Embryonic facial prominence (tissue), 1 donor: ENCODE measurements around the gene BPIFB1.

Source experiments
- DNase-seq: peaks from one replicate; pipeline ENCODE4 v3.0.0-alpha.2; 2016; ENCODE audit errors: extremely low spot score

Gene BPIFB1, protein sequence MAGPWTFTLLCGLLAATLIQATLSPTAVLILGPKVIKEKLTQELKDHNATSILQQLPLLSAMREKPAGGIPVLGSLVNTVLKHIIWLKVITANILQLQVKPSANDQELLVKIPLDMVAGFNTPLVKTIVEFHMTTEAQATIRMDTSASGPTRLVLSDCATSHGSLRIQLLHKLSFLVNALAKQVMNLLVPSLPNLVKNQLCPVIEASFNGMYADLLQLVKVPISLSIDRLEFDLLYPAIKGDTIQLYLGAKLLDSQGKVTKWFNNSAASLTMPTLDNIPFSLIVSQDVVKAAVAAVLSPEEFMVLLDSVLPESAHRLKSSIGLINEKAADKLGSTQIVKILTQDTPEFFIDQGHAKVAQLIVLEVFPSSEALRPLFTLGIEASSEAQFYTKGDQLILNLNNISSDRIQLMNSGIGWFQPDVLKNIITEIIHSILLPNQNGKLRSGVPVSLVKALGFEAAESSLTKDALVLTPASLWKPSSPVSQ

DNA sequence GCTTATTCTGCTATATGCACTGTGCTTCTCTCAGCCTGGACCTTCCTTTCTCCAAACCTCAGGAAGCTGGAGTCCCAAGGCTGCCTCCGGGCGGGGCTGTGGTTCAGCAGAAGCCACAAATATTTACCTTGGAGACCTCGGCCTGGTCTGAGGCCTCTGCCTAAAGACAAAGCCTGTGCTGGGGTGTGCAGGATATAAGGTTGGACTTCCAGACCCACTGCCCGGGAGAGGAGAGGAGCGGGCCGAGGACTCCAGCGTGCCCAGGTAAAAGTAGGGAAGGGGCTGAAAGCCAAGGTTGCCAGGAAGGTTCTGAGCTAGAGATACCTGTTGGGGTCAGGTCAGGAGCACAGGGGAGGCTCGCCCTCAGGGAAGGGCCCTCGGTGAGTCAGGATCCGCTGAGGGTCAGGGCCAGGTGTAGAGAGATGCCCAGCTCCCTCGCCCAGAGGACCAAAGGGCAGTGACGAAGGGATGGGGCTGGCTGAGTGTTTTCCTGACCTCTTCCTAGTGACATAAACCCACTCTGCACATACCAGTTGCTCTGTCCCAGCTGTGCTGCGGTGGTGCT lies at the start of gene BPIFB1:
BPIFB1 (plus strand) TSS at position 224 of the 565 bp plus-strand sequence. CDS start 2,860 bp downstream, outside the sequence.
- no peak for DNase-seq

DNA sequence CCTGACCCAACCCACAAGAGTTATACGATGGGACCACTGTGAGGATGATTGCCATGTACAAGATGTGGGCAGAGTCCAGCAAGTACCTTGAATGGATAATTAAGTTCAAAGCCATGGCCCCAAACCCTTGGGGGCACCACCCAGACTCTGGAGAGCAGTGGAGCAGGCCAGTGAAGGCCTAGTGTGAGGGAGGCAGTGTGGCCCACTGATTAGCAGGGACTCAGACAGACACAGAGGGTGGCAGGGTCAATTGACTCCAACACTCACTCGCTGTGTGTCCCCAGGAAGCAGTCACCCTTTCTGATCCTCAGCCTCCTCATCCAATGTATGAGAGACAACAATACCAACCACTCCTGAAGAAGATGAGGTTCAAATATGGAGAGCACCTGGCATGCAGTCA lies 49.0 kb upstream of the BPIFB1 start:
- DNase-seq = no peak

DNA sequence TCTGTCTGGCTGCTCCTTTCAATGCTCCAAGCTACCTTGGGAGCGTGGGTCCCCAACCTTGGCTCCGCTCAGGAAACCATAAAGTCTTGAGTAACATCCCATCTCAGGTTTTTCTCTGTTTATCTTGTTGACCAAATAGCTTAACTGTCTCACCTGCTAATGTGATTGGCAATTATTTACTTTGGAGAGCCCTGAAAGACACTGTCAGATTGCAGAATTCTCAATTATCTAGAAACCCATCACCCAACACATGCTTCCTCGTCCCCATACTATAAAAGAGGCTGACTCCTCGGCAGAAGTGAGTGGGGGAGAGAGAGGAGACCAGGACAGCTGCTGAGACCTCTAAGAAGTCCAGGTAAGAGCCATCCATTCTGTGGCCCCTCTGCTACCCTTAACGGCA lies 47.3 kb upstream of the BPIFB1 start, which contains the start of gene BPIFA1:
BPIFA1 (plus strand) TSS at position 301 of the 400 bp plus-strand sequence. CDS start 1,716 bp downstream, outside the sequence.
- no peak for DNase-seq

DNA sequence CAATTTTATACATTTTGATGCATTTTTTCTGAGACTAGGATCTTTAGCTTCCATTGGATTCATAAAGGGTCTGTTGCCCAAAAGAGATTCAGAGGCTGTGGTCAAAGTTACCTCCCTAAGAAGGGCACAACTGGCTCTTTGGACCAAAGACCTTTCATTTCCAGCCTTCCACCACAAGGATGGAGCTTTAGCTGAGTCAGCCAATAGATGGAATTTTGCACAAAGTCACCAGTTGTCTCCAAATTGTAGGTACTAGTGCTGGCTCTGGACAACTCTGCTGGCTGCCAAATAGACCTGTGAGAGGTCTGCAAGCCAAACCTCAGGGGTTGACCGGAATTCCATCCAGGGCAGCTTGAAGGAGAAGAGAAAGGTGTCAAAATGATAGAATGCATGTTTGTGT lies 46.7 kb upstream of the BPIFB1 start:
- no peak for DNase-seq

DNA sequence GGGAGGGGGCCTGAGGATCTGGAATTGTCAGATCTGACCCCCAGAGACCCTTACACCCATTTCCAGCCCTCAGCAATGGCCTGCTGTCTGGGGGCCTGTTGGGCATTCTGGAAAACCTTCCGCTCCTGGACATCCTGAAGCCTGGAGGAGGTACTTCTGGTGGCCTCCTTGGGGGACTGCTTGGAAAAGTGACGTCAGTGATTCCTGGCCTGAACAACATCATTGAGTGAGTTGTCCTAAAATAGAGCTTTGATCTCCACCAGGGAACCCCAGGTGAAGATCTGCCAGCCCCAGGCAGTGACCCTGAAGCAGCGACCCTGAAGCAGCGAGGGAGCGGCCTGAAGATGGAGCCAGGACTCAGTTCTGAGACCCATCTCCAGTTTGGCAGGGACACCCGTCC lies 45.0 kb upstream of the BPIFB1 start:
- DNase-seq = no peak

DNA sequence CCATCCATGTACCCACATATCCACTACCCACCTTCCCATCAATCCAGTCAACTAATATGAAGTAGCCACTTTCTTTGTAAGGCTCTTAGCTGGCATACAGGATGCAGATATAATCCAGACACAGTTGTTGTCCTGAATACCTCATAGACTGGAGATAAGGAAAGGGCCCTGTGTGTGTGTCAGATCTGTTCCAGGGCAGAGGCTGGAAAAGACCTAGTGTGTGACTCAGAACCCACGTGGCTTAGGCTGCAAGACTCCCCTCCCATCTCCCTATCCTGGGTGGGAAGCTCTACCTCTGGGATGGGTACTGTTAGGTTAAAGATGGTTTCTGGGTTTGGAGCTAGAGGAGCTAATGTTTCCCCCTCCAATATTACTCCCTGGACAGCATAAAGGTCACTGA lies 43.6 kb upstream of the BPIFB1 start:
- DNase-seq = no peak

DNA sequence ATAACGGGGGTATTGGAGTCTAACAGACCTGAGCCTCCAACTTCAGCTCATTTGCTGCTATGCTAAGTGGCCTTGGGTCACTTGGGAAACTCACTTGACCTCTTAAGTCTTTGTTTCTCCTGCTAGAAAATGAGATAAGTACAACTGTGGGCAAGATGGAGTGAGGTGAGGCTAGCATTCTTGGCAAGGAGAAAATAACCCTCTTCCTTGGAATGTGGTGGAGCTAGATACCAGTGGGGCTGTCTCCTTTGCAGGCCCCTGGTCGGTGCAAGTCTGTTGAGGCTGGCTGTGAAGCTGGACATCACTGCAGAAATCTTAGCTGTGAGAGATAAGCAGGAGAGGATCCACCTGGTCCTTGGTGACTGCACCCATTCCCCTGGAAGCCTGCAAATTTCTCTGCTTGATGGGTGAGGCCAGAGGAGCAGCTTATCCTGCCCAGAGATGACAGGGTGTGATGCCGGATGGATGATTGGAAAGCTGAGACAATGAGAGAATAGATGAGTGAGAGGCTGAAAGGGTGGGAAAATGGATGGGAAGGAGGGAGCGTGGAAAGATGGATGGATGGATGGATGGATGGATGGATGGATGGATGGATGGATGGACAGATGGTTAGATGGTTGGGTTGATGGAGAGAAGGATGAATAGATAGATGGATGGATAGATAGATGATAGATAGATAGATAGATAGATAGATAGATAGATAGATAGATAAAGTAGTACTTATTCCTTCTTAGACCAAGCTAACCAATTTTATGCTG lies 42.9 kb upstream of the BPIFB1 start:
- no peak for DNase-seq

DNA sequence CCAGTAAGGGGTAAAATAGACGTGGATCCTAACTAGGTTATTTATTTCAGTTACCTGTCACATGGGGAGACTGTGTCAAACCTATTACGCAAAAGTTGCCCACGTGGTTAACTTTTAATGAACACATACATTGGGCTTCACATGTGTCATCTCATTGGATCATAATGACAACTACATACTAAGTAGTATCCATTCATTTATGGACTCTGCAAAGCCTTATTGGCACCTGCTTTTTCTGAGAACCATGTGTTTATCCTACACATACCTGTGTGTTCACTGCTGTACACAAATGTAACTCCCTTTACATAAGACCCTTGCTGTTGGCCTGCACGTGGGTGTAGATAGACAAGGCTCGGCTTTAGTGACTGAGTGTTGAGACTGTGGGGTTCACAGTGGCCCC lies 42.1 kb upstream of the BPIFB1 start:
- DNase-seq = no peak

DNA sequence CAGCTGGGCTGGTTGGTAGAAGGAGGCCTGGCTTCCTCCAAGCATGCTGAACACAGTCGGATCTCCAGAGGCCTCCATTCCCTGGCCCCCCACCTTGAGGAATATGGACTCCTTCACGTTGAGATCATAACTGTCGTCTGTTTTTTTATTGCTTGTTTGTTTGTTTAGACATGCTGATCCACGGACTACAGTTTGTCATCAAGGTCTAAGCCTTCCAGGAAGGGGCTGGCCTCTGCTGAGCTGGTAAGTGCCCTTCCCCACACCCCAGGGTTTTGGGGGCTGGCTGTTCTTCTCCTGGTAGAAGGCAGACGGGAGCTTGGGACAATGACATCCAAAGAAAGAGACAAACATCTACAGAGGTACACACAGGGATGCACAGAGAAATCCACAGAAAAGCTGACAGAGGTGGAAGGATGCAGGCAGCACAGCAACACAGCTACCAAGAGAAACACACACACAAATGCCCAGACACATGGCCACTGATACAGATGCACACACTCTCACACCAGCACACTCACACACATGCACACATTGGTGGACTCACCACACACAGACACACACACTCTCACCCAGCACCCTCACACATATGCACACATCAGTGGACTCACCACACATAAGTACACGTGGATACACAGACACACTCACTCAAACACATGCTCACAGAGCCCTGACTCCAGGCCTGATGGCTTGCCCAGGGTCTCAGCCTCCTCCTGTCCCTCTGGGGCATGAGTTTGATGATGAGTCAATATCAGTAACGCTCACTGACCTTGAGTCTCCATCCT lies 40.5 kb upstream of the BPIFB1 start:
- no peak for DNase-seq

DNA sequence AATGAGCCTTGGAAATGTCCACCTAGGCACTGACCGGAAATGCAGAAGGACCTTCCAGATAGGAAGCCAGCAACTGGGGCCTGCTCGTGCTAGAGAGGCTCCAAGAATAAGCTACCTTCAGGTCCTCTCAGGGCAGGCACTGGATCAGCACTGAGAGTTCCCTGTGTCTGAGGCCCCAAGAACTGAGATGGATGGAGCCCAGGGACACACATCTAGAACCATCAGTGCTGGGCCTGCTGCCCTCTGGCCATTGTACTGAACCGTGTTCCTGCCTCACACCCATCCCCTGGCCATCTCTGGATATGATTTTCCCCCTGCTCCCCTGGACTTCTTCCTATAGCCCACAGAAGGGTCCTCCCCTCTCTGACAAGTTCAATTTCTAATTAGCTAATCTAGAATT lies 36.9 kb upstream of the BPIFB1 start:
- no peak for DNase-seq

DNA sequence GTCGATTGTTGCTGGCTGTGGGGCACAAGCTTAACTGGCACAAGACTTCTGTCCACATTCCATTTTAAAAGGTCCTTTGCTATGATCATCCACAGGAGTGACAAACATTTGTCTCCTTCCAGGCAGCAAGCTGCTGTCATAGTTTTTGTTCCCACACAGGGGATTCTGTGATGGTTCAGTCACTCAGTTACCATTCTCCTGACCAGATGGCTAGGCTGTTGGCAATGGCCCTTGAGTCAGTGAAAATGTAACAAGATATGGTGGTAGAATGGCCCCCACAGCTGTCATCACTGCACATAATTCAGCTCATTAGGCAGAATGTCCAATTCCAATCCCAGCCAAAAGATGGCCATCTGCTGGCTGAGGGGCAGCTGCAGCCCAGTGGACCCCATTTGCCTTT lies 33.6 kb upstream of the BPIFB1 start:
- DNase-seq = no peak

DNA sequence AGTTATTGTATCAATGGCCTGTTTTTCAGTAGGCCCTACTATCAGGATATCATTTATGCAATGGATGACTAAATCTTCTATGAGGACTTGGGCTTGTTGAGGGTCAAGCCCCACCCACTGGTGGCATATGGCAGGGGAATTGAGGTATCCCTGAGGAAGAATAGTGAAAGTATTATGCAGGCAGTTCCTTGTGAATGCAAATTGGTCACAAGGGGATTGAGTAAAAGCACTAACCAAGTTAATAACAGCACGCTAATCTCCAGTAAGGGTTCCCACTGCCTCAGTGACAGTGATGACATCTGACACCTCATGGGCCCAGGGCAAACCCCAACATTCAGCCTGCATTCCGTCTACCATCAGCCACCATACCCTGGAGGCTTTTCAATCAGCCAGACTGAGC lies 32.3 kb upstream of the BPIFB1 start:
- DNase-seq = no peak

DNA sequence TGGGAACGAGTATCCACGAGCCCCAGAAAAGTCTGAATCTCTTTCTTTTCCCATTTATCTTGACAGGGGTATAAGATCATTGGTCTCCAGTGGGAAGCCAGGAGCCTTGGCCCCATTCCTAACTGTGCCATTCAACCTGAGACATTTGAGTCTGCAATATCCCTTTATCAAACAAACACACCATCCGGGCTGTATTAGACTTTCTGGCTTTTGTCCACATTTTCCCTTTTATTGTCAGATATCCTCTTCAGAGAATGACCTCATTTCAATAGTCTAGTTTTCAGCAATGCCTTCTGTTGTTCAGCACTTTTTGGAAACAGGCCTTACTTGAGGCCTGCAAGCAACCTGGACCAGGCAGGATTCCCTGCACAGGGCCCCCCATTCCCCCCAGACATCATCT lies 31.5 kb upstream of the BPIFB1 start:
- DNase-seq = no peak

DNA sequence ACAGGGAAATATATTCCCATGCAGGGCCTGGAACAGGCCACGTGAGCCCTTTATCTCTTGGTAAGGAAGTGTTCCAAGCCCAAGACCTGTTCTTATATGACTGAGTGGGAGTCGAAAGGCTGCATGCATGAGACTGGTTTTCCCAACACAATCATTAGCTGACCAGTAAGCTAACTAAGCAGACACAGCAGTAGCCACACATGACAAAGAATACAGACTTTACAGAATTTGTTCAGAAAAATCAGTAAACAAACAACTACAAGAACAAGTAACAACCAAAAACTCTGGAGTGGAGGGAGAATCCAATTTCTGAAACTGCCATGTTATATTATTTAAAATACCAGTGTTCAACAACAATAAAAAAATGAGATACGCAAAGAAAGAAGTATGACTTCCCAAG lies 30.6 kb upstream of the BPIFB1 start:
- no peak for DNase-seq

DNA sequence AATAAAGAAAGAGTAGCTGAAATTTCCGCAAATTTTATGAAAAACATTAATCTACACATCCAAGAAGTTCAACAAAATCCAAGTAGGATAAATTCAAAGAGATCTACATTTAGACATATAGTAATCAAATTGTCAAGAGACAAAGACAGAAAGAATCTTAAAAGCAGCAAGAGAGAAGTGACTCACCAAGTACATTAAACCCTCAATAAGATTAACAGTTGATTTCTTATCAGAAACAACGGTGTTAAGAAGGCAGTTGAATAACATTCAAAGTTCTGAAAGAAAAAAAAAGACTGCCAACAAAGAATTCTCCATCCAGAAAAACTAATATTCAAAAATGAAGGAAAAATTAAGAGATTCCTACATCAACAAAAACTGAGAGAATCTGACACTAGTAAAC lies 28.0 kb upstream of the BPIFB1 start:
- DNase-seq = no peak

DNA sequence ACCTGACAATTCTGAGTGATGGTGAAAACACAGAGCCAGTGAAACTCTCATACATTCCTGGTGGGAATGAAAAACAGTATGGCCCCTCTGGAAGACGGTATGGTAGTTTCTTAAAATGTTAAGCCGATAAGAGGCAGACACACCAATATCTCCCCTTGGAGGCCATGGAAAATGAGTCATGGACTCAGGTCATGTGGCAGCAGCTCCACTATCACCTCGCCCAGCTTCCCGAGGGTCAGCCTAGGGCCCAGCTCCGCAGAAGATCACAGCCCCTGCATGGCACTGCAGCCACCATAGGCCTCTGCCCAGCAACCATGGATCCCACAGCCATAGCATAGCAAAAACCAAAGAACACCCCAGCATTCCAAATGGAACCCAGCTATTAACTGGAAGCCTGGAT lies 25.8 kb upstream of the BPIFB1 start:
- no peak for DNase-seq

DNA sequence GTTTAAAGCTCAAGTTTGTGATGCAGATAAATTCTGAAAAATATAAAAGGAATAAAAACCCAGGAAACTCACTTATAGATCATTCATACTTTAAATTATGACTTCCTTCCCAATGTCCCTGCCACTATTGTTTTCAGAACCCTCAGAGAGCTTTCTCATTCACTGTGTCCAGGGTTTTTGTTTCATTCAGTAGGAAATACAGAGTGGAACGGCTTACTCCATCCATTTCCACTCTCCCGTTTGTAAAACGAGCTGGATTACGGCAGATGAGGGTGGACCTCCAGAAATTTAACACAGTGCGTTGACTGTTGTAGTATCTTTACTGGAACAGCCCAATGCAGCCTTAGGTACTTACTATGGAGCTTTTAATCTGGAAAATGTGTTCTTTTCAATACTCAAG lies 23.6 kb upstream of the BPIFB1 start:
- no peak for DNase-seq

DNA sequence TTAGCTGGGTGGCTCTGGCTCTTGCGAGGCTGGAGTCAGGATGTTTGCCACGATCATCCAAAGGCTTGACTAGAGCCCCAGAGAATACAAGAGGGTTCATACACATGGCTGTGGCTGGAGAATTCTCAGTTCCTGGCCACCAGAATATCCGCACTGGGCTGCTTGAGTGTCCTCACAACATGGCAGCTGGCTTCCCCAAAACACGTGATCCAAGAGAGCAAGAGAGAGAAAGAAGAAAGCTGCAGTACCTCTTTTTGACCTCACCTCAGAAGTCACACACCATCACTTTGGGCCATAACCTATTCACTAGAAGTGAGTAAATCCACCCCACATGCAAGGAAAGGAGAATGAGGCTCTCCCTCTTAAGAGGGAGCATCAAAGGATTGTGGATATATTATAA lies 21.5 kb upstream of the BPIFB1 start:
- no peak for DNase-seq

DNA sequence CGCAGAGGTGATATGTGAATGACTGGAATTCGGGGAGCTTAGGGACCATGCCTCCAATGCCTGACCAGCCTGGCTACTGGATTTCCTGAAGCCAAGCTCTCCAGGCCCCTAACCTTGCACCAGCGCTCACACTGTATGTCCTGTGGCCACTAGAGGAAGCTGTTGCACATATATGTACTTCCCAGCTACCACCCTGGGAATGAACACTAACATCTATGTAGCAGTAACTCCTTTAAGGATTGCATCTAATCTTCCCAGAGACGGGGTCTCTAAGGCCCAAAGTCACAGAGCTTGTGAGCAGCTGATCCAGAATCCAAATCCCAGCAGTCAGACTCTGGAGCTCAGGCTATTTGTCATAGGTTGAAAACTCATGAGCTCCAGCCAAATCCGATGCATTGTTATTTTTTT lies 20.4 kb upstream of the BPIFB1 start:
- no peak for DNase-seq

DNA sequence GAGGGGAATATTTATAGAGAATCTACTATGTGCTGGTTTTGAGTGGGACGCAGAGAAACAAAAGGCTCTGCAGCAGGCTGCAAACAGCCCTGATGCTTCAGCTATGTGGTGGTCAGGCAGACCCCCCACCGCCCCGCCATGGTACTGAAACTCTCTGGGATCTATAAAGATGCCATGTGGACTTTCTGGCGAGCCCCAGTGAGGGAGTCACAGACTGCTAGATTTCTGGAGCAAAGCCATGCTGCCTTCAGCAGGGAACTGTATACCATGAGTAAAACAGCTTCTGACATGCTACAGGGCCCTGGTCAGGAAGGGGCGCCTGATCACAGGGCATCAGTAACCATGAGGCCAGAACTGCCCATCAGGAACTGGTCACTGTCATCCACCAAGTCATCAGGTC lies 19.2 kb upstream of the BPIFB1 start:
- DNase-seq = no peak

DNA sequence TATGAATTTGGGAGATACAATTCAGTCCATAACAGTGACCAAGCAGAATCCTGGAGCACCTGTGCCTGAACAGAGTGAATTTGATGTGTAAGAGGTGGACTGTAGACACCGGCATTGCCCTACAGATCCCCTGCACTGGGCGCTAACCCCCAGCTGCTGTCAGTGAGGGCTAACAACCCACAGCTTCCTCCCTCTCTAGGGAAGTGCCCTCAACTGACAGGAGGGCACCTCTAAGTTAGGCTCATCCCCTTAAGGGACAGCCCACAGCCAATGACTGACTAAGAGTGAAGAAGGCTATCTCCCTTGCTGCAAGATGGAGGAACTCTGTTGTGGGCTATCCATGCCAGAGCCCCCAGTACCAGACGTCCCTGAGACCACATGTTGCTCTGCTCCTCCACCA lies 15.3 kb upstream of the BPIFB1 start:
- no peak for DNase-seq
